Neural cell (in vitro differentiated cells): Measurements from ENCODE around the gene CPEB2. TPM values are rescaled to one million over a fixed set of nuclear protein-coding genes. Genes with fewer than 3 reads are reported as not detected.

Experiments used
- H2AFZ ChIP-seq: fragments of 200-600, 300-800 bp; sonication (generic), shearing (Covaris generic); 2 replicates; pipeline ENCODE4 v1.6.0; 2014; ENCODE audit warnings: low read depth, mild to moderate bottlenecking, antibody characterized with exemption, low read length, moderate library complexity
- H3F3A ChIP-seq: fragments of 200-600 bp; shearing (Covaris generic); 2 replicates; pipeline ENCODE4 v1.6.1; 2016; ENCODE audit warnings: mild to moderate bottlenecking, moderate library complexity, mixed read lengths, antibody characterized with exemption, low read length; ENCODE audit not compliant: insufficient read depth, poor library complexity, severe bottlenecking
- H3K27ac ChIP-seq: fragments of 200-600, 300-800 bp; sonication (generic), shearing (Covaris generic); 2 replicates; pipeline ENCODE4 v1.5.1; 2014; ENCODE audit warnings: mild to moderate bottlenecking, low read length, moderate library complexity
- H3K27me3 ChIP-seq: fragments of 300-800, 200-600 bp; sonication (generic), shearing (Covaris generic); 2 replicates; pipeline ENCODE4 v1.6.0; 2014; ENCODE audit warnings: mild to moderate bottlenecking, low read depth, low read length, moderate library complexity; ENCODE audit not compliant: insufficient read depth
- H3K36me3 ChIP-seq: fragments of 300-800, 200-600 bp; sonication (generic), shearing (Covaris generic); 2 replicates; pipeline ENCODE4 v1.5.1; 2014; ENCODE audit warnings: mild to moderate bottlenecking, antibody characterized with exemption, low read length, moderate library complexity; ENCODE audit not compliant: insufficient read depth
- H3K4me2 ChIP-seq: fragments of 300-800, 200-600 bp; sonication (generic), shearing (Covaris generic); 2 replicates; pipeline ENCODE4 v1.6.0; 2014; ENCODE audit warnings: mild to moderate bottlenecking, low read length
- H3K4me3 ChIP-seq: fragments of 300-800, 200-600 bp; sonication (generic), shearing (Covaris generic); 2 replicates; pipeline ENCODE4 v1.5.1; 2014; ENCODE audit warnings: mild to moderate bottlenecking, low read length, moderate library complexity
- H3K79me2 ChIP-seq: fragments of 200-600 bp; shearing (Covaris generic); replicated peaks from 2 replicates; pipeline ENCODE4 v1.6.0; 2014; ENCODE audit warnings: mild to moderate bottlenecking, low read length, moderate library complexity; ENCODE audit not compliant: insufficient read depth
- H3K9ac ChIP-seq: fragments of 300-800, 200-600 bp; sonication (generic), shearing (Covaris generic); 2 replicates; pipeline ENCODE4 v1.6.1; 2016; ENCODE audit warnings: mild to moderate bottlenecking, low read length, mixed read lengths
- H3K9me2 ChIP-seq: fragments of 200-600 bp; shearing (Covaris generic); 2 replicates; pipeline ENCODE4 v1.6.1; 2016; ENCODE audit warnings: mild to moderate bottlenecking, low read length, mixed read lengths; ENCODE audit not compliant: insufficient read depth
- H3K9me3 ChIP-seq: fragments of 200-600, 300-800 bp; sonication (generic), shearing (Covaris generic); 2 replicates; pipeline ENCODE4 v1.6.1; 2016; ENCODE audit warnings: mild to moderate bottlenecking, mixed run types, low read length, moderate library complexity, mixed read lengths
- H4K20me1 ChIP-seq: fragments of 200-600 bp; shearing (Covaris generic); 2 replicates; pipeline ENCODE4 v1.6.1; 2016; ENCODE audit warnings: mild to moderate bottlenecking, mixed run types; ENCODE audit not compliant: insufficient read depth
- EP300 ChIP-seq: fragments of 450-650 bp; conservative IDR thresholded peaks from 2 replicates; pipeline ENCODE4 v1.6.1; 2014; ENCODE audit warnings: antibody characterized with exemption, mild to moderate bottlenecking, moderate library complexity; ENCODE audit not compliant: poor library complexity, severe bottlenecking
- EZH2 ChIP-seq: fragments of 200-600, 300-800 bp; shearing (Covaris generic), sonication (generic); IDR thresholded peaks from 2 replicates; pipeline ENCODE4 v1.6.1; 2014; ENCODE audit warnings: antibody characterized with exemption, low read length, borderline replicate concordance, mild to moderate bottlenecking; ENCODE audit not compliant: insufficient read depth, poor library complexity, severe bottlenecking
- MXI1 ChIP-seq: fragments of 450-650 bp; conservative IDR thresholded peaks from 2 replicates; pipeline ENCODE4 v1.6.1; 2014; ENCODE audit warnings: antibody characterized with exemption, mild to moderate bottlenecking; ENCODE audit not compliant: poor library complexity, severe bottlenecking
- POLR2AphosphoS5 ChIP-seq: IDR thresholded peaks from 2 replicates; pipeline ENCODE4 v1.6.1; 2012
- RAD21 ChIP-seq: fragments of 450-650 bp; conservative IDR thresholded peaks from 2 replicates; pipeline ENCODE4 v1.6.1; 2014; ENCODE audit warnings: antibody characterized with exemption, mild to moderate bottlenecking, moderate library complexity
- REST ChIP-seq: IDR thresholded peaks from 2 replicates; pipeline ENCODE4 v1.6.1; 2012; ENCODE audit warnings: borderline replicate concordance
- SMC3 ChIP-seq: fragments of 450-650 bp; conservative IDR thresholded peaks from 2 replicates; pipeline ENCODE4 v1.6.1; 2014; ENCODE audit warnings: antibody characterized with exemption, mild to moderate bottlenecking, moderate library complexity; ENCODE audit not compliant: poor library complexity
- TAF1 ChIP-seq: IDR thresholded peaks from 2 replicates; pipeline ENCODE4 v1.6.1; 2012; ENCODE audit warnings: low read depth
- polyA minus RNA-seq: library from RNA; depleted of rRNA, polyadenylated mRNA; stranded (reverse); fragments of >200 nt; gene quantifications from 2 replicates; pipeline ENCODE4 v1.2.3, GENCODE V29; 2014
- polyA plus RNA-seq: library from polyadenylated mRNA; depleted of rRNA; stranded (reverse); fragments of >200 nt; gene quantifications from 2 replicates; pipeline ENCODE4 v1.2.3, GENCODE V29; 2014
- TF ChIP-seq, protein P1 (sequence below): fragments of 450-650 bp; IDR thresholded peaks from 2 replicates; pipeline ENCODE4 v1.5.1; 2014; ENCODE audit warnings: antibody characterized with exemption, mild to moderate bottlenecking, moderate library complexity; ENCODE audit not compliant: poor library complexity, severe bottlenecking

CPEB2 gene
- polyA plus RNA-seq, result 8.6 and 12.4 TPM in 2 replicates
- polyA minus RNA-seq, result 25.8 and 29.4 TPM in 2 replicates

DNA sequence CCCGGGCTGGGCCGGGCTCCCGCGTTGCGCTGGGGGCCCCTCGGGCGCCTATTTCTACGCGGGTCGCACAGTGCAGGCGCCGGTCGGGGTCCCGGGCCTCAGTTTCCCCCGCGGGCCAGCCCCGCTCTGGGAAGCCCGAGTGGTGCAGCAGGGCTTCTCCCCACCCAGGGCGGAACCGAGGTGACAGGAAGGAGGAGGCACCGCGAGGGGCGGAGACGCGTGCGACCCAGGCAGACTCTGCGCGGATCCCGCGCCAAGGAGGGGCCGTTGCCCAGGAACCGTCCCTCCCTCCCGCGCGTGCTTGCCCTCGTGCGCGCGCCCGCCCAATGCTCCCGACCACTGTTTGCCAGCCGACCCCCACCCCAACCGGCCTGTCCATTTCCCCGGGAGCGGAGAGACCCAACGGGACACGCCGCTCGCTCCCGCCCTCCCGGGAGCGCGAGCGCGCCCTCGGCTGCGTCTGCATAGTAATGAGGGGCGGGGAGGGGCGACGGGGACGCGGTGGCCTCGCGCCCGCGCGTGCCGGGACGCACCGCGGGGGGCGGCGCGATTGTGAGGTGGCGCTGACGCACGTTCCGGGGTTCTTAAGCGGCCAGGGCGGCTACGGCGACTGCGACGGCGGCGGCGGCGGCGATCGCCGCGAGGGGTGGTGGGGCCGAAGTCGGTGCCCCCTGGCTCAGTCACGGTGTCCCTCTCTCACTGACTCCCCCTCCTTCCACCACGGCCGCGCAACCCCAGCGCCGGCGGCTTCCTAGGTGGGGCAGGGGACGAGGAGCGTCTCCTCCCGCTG, at the start of gene CPEB2:
Gene CPEB2 (plus strand): TSS at position 613 of the 790 bp plus-strand sequence. CDS start 193 bp downstream, outside the sequence.
- Histone ChIP-seq H3K4me2 (peak within 1 kb of the TSS; percentile 79), H3K36me3 (no peaks in the 10 kb centered on the region), H3K27me3 (no peaks in the 10 kb centered on the region), H4K20me1 (no peaks in the 10 kb centered on the region), H3K9me3 (no peaks in the 10 kb centered on the region), H3K27ac (peak within 1 kb of the TSS; percentile 96), H3K79me2 (peaks cover 24% of the 10 kb centered on the region), H3K4me3 (peak within 1 kb of the TSS; percentile 93), H3K9ac (peak within 1 kb of the TSS; percentile 96), H2AFZ (peak within 1 kb of the TSS; percentile 82), H3F3A (no peaks in the 10 kb centered on the region), H3K9me2 (no peaks in the 10 kb centered on the region)
- TF ChIP-seq REST (peak; percentile 14), SMC3 (no peak), EP300 (peak; percentile 78), POLR2AphosphoS5 (peak; percentile 95), MXI1 (peak; percentile 69), RAD21 (no peak), EZH2 (no peak), TAF1 (peak; percentile 19)
- TF ChIP-seq, protein P1, sequence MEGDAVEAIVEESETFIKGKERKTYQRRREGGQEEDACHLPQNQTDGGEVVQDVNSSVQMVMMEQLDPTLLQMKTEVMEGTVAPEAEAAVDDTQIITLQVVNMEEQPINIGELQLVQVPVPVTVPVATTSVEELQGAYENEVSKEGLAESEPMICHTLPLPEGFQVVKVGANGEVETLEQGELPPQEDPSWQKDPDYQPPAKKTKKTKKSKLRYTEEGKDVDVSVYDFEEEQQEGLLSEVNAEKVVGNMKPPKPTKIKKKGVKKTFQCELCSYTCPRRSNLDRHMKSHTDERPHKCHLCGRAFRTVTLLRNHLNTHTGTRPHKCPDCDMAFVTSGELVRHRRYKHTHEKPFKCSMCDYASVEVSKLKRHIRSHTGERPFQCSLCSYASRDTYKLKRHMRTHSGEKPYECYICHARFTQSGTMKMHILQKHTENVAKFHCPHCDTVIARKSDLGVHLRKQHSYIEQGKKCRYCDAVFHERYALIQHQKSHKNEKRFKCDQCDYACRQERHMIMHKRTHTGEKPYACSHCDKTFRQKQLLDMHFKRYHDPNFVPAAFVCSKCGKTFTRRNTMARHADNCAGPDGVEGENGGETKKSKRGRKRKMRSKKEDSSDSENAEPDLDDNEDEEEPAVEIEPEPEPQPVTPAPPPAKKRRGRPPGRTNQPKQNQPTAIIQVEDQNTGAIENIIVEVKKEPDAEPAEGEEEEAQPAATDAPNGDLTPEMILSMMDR, result no peak

GRCh38 chr4:14958436-14958835, 43.8 kb upstream of the CPEB2 start:
- Histone ChIP-seq H3K27me3 (no peaks in the 10 kb centered on the region), H3F3A (no peaks in the 10 kb centered on the region), H3K9ac (no peak overlapping the region), H3K4me2 (no peak overlapping the region), H3K36me3 (no peaks in the 10 kb centered on the region), H3K27ac (no peak overlapping the region), H2AFZ (no peak overlapping the region), H3K9me3 (no peaks in the 10 kb centered on the region), H3K79me2 (no peaks in the 10 kb centered on the region), H4K20me1 (no peaks in the 10 kb centered on the region), H3K4me3 (no peak overlapping the region), H3K9me2 (no peaks in the 10 kb centered on the region)
- TF ChIP-seq SMC3, result no peak
- TF ChIP-seq REST, result no peak
- TF ChIP-seq EZH2, result no peak
